ENCODE measurements around the gene FALEC.

Gene FALEC

GRCh38 chr1:150545486-150546032 lies 30.0 kb downstream of the FALEC start:
- no peak for DNase-seq (ENCODE audit: low read depth in 2 of 2)

DNA sequence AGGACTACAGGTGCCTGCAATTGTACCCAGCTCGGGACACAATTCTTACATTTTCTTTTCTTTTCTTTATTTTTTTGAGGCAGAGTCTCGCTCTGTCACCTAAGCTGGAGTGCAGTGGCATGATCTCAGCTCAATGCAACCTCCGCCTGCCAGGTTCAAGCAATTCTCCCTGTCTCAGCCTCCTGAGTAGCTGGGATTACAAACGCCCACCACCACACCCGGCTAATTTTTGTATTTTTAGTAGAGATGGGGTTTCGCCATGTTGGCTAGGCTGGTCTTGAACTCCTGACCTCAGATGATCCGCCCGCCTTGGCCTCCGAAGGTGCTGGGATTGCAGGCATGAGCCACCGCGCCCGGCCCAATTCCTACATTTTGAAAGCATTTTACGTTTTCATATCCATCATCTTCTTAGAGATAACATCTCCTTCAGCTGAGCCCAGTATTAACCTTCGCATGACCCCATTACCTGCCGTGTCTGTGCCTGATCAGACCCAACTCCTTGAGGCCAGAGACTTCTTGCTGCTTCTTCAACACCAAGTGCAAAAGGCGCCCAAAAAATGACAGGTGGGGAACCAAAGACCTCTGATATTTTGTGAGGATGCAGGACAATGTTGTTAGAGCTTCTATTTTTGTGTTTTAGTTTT lies 30.9 kb downstream of the FALEC start:
- DNase-seq (ENCODE audit: low read depth in 2 of 2) = no peak

DNA sequence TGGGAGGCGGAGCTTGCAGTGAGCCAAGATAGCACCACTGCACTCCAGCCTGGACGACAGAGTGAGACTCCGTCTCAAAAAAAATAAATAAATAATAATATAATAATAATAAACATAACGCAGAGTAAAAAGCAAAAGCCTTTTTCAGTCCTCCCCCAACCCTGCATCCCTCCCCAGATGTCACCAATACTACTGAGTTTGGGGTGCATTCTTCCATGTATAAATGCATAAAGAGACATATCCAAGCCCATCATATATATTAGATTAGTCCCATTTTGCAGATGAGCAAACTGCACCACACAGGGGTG lies 32.7 kb downstream of the FALEC start:
- DNase-seq (ENCODE audit: low read depth in 2 of 2) = no peak

GRCh38 chr1:150548632-150549495 lies 33.3 kb downstream of the FALEC start, which contains the start of gene ADAMTSL4:
ADAMTSL4 (plus strand) TSS chr1:150549408; CDS start chr1:150552289, 2,881 bp downstream.
- DNase-seq (ENCODE audit: low read depth in 2 of 2) = no peak

GRCh38 chr1:150549496-150550221 lies 34.1 kb downstream of the FALEC start:
- DNase-seq (ENCODE audit: low read depth in 2 of 2) = no peak

DNA sequence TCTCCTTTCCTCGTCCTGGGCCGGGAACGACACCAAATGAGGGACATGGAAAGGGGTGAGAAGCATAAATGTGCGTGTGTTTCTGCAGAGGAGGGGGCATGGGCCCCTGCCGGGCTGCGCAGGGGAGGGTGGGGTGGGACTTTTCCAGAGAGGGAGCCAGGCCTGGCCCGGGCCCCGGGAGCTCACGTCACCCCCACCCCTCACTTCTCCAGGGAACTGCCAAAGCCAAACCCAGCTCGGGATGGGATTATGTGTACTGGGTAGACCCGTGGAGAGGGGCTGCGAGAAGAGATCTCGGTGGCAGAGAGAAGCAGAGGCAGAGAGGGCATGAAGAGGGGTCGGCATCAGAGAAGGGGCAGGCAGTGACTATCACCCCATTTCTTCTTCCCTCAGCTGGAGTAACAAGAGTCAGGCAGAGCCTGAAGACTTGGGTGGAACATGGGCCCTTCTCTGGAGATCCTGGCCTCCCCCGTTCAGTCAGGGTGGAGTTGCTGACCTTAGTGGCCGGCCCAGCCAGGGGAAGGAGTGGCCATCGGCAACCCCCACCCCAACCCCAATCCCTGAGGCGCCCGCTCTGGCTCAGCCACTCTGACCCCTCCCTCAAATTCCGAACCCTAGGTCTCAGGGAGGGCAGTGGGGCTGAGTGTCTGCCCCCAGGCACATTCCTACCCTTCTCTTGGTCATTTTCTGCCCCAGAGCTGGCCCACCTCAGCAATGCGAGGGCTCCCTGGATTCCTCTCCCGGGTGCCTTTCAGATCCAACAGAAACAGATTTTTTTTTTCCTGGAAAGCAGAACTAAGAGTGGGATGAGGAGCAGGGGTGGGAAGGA lies 34.9 kb downstream of the FALEC start:
- no peak for DNase-seq (ENCODE audit: low read depth in 2 of 2)

GRCh38 chr1:150551051-150551783 lies 35.7 kb downstream of the FALEC start:
- DNase-seq (ENCODE audit: low read depth in 2 of 2) = no peak

GRCh38 chr1:150551784-150552127 lies 36.2 kb downstream of the FALEC start:
- DNase-seq (ENCODE audit: low read depth in 2 of 2) = no peak

DNA sequence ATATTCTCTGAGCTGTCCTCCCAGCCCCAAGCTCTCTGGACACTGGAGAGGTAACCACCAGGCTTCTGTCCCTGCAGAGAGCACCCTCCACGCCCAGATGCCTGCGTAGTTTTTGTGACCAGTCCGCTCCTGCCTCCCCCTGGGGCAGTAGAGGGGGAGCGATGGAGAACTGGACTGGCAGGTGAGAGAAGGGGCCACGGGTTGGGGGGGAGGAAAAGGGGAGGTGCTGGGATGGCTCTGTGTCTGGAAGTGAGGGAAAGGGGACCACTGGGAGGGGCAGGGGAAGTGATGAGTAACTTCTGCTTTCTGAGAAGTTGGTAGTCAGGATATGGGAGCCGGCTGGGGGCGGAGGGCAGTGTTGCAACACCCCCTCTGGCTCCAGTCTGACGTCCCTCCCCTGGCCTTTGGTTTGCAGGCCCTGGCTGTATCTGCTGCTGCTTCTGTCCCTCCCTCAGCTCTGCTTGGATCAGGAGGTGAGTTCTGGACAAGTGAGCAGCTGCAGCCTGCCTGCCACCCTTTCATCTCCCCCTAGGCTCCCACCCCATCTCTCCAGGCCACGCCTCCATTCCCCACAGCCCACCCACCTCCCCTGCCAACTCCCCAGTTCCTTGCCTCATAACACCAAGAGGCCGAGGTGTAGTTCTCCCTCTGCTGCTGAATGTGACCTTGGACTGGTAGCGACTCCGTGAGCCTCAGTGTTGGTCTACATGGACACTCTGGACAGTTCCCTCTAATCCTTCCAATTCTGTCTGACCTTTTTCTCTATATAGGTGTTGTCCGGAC lies 36.8 kb downstream of the FALEC start:
- DNase-seq (ENCODE audit: low read depth in 2 of 2) = no peak

- no peak for DNase-seq (ENCODE audit: low read depth in 2 of 2)
These were observed 37.3 kb downstream of the FALEC start for GRCh38 chr1:150552911-150553289.

GRCh38 chr1:150553392-150554085 lies 38.0 kb downstream of the FALEC start:
- DNase-seq (ENCODE audit: low read depth in 2 of 2) = no peak

DNA sequence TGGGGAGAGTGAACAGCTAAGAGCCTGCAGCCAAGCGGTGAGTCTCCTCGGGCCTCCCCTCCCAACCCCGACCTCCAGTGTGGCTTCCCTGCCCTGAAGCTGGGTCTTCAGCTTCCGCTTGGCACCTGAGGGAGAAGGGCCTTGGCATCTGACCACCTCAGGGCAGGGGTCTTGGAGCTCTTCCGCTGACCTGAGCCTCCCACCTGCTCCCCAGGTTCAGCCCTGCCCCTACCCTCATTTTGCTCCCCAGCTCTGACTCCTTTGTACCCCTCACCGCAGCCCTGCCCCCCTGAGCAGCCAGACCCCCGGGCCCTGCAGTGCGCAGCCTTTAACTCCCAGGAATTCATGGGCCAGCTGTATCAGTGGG lies 38.5 kb downstream of the FALEC start:
- DNase-seq (ENCODE audit: low read depth in 2 of 2) = no peak

GRCh38 chr1:150555198-150555970 lies 39.8 kb downstream of the FALEC start:
- DNase-seq (ENCODE audit: low read depth in 2 of 2) = no peak

- no peak for DNase-seq (ENCODE audit: low read depth in 2 of 2)
These were observed 40.7 kb downstream of the FALEC start for GRCh38 chr1:150555971-150556865.

DNA sequence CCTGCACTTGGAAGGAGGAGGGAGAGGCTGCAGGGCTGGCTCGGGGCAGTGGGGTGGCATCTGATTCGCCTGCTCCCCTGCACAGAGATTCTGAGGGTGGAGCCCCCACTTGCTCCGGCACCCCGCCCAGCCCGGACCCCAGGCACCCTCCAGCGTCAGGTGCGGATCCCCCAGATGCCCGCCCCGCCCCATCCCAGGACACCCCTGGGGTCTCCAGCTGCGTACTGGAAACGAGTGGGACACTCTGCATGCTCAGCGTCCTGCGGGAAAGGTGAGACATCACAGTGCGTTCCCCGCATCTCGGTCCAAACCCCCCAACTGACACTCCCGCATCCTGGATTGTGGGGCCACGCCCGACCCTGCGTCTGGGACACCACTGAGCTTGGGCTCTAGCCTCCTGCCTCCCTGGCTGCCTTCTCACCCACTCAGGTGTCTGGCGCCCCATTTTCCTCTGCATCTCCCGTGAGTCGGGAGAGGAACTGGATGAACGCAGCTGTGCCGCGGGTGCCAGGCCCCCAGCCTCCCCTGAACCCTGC lies 41.6 kb downstream of the FALEC start:
- DNase-seq (ENCODE audit: low read depth in 2 of 2) = no peak

DNA sequence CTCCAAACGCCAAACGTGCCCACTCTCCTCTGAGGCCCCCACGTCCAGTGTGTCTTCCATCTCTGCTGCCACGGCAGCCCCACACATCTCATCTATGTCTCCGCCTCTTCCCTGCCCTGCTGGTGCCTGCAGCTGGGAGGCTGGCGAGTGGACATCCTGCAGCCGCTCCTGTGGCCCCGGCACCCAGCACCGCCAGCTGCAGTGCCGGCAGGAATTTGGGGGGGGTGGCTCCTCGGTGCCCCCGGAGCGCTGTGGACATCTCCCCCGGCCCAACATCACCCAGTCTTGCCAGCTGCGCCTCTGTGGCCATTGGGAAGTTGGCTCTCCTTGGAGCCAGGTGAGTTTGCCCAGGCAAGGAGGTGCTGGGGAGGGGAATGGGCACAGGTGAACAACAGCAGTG lies 42.3 kb downstream of the FALEC start:
- no peak for DNase-seq (ENCODE audit: low read depth in 2 of 2)

DNA sequence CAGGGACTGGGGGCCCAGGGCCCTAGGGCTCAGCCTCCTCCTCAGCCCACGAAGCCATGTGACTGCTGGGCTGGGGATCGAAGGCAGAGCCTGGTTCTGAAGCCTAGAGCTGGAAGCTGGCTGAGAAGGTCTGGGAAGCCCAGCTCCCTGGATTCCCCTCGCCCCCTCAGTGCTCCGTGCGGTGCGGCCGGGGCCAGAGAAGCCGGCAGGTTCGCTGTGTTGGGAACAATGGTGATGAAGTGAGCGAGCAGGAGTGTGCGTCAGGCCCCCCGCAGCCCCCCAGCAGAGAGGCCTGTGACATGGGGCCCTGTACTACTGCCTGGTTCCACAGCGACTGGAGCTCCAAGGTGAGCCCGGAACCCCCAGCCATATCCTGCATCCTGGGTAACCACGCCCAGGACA lies 42.8 kb downstream of the FALEC start:
- no peak for DNase-seq (ENCODE audit: low read depth in 2 of 2)
